Left lung (tissue), 10 donors: ENCODE data around the gene COL21A1. TPM values are rescaled to one million over a fixed set of nuclear protein-coding genes. Genes with fewer than 3 reads are reported as not detected.

ENCODE experiments used
- ATAC-seq: fragments of 200-7000 bp; cut with Tn5 transposase; one replicate; pipeline ENCODE4 v1.9.1; 2020; ENCODE audit warnings: moderate library complexity
- DNase-seq, 4 donors: peaks; one replicate each; pipeline ENCODE4 v3.0.0-alpha.2; 2013 to 2020
- H3K27ac ChIP-seq, 2 donors: fragments of 200-600 bp; sonication (generic) in 1 of 2; one replicate each; pipeline versions ENCODE4 v1.5.0 to v1.8.0; 2020 to 2021
- H3K27me3 ChIP-seq, 2 donors: fragments of 200-600 bp; sonication (generic) in 1 of 2; one replicate each; pipeline versions ENCODE4 v1.5.0 to v1.8.0; 2020 to 2021
- H3K36me3 ChIP-seq, 2 donors: fragments of 200-600 bp; sonication (generic) in 1 of 2; one replicate each; pipeline versions ENCODE4 v1.5.0 to v1.8.0; 2020 to 2021
- H3K4me1 ChIP-seq, 2 donors: fragments of 200-600 bp; one replicate each; pipeline ENCODE4 v1.8.0; 2021
- H3K4me3 ChIP-seq, 2 donors: fragments of 200-600 bp; sonication (generic) in 1 of 2; one replicate each; pipeline versions ENCODE4 v1.5.0 to v1.8.0; 2020 to 2021; ENCODE audit warnings: mild to moderate bottlenecking in 1 of 2
- H3K9me3 ChIP-seq, 2 donors: fragments of 200-600 bp; sonication (generic) in 1 of 2; one replicate each; pipeline versions ENCODE4 v1.5.0 to v1.8.0; 2020 to 2021
- intact Hi-C, 2 donors: fragments of 100-400 bp; cut with DNase I; formaldehyde crosslinking; loops; one replicate each; pipeline versions ENCODE4 v1.11.2 to v1.14.2; 2022
- polyA plus RNA-seq, 6 donors: library from polyadenylated mRNA; unstranded; fragments of 120-200 nt; gene quantifications; one replicate each; pipeline ENCODE4 v1.2.1, GENCODE V29; 2013; ENCODE audit not compliant: insufficient read length in 6 of 6
- total RNA-seq, 2 donors: library from RNA; stranded (reverse); fragmentation: NEBNext Ultra II Directional; extraction: Animal tissue kit (Norgen Biotek cat#: 25700); gene quantifications; one replicate each; pipeline ENCODE4 v1.2.1, GENCODE V29; 2021
- TF ChIP-seq, protein P1 (sequence below), 2 donors: fragments of 200-600 bp; sonication (generic) in 1 of 2; IDR thresholded peaks; one replicate each; pipeline versions ENCODE4 v1.5.0 to v1.8.0; 2021; ENCODE audit warnings: antibody characterized with exemption in 2 of 2
- donor health status: DM: no; HTN: yes; CAD: no.
- donor health status: DM: no; HTN: no; CAD: no.

COL21A1 gene
- total and polyA plus RNA-seq, 8 donors = 6.6 to 190 (median 151) TPM

GRCh38 chr6:56144538-56145324, 102.6 kb downstream of the COL21A1 start:
- Histone ChIP-seq H3K9me3 (peaks cover 0 to 7% of the 10 kb centered on the region in 2 donors), H3K4me3 (no peak overlapping the region), H3K27me3 (no peaks in the 10 kb centered on the region), H3K4me1 (no peaks in the 10 kb centered on the region), H3K27ac (no peak overlapping the region), H3K36me3 (no peaks in the 10 kb centered on the region)
- intact Hi-C loops = no loop called here
- no peak for ATAC-seq
- TF ChIP-seq, protein P1, sequence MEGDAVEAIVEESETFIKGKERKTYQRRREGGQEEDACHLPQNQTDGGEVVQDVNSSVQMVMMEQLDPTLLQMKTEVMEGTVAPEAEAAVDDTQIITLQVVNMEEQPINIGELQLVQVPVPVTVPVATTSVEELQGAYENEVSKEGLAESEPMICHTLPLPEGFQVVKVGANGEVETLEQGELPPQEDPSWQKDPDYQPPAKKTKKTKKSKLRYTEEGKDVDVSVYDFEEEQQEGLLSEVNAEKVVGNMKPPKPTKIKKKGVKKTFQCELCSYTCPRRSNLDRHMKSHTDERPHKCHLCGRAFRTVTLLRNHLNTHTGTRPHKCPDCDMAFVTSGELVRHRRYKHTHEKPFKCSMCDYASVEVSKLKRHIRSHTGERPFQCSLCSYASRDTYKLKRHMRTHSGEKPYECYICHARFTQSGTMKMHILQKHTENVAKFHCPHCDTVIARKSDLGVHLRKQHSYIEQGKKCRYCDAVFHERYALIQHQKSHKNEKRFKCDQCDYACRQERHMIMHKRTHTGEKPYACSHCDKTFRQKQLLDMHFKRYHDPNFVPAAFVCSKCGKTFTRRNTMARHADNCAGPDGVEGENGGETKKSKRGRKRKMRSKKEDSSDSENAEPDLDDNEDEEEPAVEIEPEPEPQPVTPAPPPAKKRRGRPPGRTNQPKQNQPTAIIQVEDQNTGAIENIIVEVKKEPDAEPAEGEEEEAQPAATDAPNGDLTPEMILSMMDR (IDR thresholded peaks at IDR 0.05) = no peak
- DNase-seq = no peak

- TF ChIP-seq, protein P1 (IDR thresholded peaks at IDR 0.05) = no peak
- no peak for ATAC-seq
- intact Hi-C loops = no loop called here
These were observed 103.6 kb downstream of the COL21A1 start for GRCh38 chr6:56143796-56144195.

GRCh38 chr6:56140090-56140489, 107.3 kb downstream of the COL21A1 start:
- no peak for DNase-seq
- H3K4me1 ChIP-seq = no peaks in the 10 kb centered on the region
- no peaks in the 10 kb centered on the region for H3K27me3 ChIP-seq
- TF ChIP-seq, protein P1 (IDR thresholded peaks at IDR 0.05) = no peak
- intact Hi-C loops = no loop called here
- ATAC-seq = no peak
- no peak overlapping the region for H3K4me3 ChIP-seq
- H3K27ac ChIP-seq = no peak overlapping the region
- H3K36me3 ChIP-seq = no peaks in the 10 kb centered on the region
- H3K9me3 ChIP-seq = peaks cover 0 to 7% of the 10 kb centered on the region in 2 donors

More at GRCh38 chr6:56143796-56144195, 103.6 kb downstream of the COL21A1 start:
- H3K27me3 ChIP-seq = no peaks in the 10 kb centered on the region
- H3K36me3 ChIP-seq = no peaks in the 10 kb centered on the region
- no peak for DNase-seq
- H3K27ac ChIP-seq = no peak overlapping the region
- no peak overlapping the region for H3K4me3 ChIP-seq
- H3K9me3 ChIP-seq = peaks cover 0 to 7% of the 10 kb centered on the region in 2 donors
- H3K4me1 ChIP-seq = no peaks in the 10 kb centered on the region

DNA sequence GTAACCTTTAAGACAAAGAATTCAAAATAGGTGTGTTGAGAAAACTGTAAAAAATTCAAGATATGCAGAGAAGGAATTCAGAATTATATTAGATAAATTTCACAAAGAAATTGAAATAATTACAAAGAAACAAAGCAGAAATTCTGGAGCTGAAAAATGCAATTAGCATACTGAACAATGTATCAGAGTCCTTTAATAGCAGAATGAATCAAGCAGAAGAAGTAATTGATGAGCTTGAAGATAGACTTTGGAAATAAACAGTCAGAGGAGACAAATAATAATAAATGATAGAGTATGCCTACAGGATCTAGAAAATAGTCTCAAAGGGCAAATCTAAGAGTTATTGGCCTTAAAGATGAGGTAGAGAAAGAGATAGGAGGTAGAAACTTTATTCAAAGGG, 131.7 kb downstream of the COL21A1 start:
- ATAC-seq = no peak
- Histone ChIP-seq H3K9me3 (peaks cover 0 to 23% of the 10 kb centered on the region in 2 donors), H3K4me1 (no peaks in the 10 kb centered on the region), H3K27me3 (no peaks in the 10 kb centered on the region), H3K4me3 (no peak overlapping the region), H3K27ac (no peak overlapping the region), H3K36me3 (no peaks in the 10 kb centered on the region)
- DNase-seq = no peak
- TF ChIP-seq, protein P1 (IDR thresholded peaks at IDR 0.05) = no peak
- intact Hi-C loops = no loop called here

DNA sequence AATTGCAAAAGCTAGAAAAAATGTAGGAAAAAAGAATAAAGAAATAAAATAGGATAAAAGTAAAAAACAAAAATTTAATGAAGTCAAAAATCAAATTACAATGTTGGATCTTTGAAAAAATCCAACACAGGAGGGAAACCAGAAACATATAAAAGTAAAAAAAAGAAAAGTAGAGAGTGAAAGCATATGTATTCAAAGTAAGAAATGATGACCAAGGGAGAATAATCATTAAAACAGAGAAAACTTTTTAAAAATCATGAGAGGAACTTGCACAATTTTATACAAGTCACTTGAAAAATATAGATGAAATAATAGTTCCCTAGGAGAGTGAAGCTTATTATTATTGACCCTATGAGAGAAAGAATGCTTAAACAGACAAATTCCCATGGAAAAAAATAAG, 138.2 kb downstream of the COL21A1 start:
- intact Hi-C loops = no loop called here
- Histone ChIP-seq H3K9me3 (peaks cover 0 to 13% of the 10 kb centered on the region in 2 donors), H3K27ac (no peak overlapping the region), H3K4me1 (no peaks in the 10 kb centered on the region), H3K27me3 (no peaks in the 10 kb centered on the region), H3K36me3 (no peaks in the 10 kb centered on the region), H3K4me3 (no peak overlapping the region)
- TF ChIP-seq, protein P1 (IDR thresholded peaks at IDR 0.05) = no peak
- no peak for ATAC-seq
- DNase-seq = no peak
